NCI-H1105 (cell line): ENCODE data around the gene DLG5.

ENCODE experiments used
- DNase-seq: peaks from one replicate; lab custom pipeline; 2025; lab: John Stamatoyannopoulos, UW

DLG5 gene

DNA sequence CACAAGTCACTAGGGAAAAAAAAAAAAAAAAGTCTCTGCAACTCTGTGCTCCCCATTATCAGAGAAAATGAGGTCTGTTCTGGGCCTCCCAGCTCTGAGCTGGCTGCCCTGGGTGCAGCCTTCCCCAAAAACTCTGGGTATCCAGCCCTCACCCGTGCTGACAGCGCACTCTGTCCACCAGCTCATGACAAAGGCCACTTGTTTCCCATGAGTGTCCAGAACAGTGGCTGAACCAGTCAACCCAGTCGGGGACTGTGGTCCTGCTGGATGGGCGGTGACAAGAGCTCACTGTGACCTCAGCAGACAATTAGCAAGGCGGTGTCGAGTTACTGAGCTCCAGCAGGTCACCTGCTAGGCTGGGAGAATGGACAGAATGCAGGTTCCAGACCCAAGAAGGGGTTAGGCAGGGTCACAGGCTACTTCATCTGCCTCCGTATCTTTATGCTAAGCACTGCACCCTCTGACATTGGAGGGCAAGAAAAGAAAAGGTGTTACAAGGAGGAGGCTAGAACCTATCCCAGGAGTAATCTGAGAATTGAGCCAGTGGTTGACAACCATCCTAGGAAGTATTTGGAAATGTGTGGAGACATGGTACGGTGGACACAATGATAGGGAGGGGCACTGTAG is 37.2 kb downstream of the DLG5 start:
- DNase-seq: no peak

DNA sequence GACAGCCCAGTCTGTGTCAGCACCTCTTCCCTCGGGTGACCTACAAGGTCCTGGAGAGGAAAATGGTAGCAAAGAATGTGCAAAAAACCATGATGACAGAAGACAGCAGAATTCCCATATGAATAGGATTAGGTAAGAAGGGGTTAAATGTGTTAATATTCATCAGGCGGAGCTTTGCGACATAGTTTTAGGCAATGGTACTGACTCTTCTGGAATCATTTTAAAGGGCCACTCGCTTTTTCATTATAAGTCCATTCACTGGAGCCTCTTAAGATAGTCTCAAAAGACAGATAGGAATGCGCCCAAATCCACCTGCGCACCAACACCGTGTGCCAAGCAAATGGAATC is 38.2 kb downstream of the DLG5 start:
- no peak for DNase-seq

DNA sequence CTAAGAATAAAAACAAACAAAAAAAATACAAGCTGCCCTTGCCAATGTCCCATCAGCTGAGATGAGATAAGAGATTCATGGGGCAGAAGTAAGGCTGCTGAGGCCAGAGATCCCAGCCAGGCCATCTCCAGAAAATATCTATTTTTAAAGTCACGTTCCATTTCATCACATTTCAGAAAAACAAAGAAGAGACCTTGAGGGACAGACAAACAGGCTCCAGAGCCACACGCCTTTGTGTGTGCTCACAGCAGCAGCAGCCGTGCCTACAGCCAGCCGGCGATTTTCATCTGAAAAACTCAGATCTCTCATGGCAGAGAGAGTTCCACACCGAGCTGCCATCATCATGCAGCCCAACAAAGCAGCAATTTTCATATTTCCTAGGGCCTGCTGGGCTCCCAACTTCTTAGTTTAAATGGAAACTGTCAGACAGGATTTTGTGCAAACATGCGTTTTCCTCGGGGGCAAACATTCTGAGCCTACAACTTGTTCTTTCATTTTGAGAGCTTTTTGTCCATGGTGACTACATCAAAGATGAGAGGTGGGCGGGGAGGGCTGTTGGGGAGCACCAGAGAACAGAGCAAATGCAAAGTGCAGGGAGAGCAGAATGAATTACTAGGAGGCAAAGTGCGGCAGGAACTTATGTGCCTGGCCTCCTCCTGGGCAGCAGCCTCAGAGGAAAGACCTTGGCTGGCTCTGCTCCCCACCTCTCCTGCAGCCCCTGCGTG is 38.8 kb downstream of the DLG5 start:
- DNase-seq: no peak

DNA sequence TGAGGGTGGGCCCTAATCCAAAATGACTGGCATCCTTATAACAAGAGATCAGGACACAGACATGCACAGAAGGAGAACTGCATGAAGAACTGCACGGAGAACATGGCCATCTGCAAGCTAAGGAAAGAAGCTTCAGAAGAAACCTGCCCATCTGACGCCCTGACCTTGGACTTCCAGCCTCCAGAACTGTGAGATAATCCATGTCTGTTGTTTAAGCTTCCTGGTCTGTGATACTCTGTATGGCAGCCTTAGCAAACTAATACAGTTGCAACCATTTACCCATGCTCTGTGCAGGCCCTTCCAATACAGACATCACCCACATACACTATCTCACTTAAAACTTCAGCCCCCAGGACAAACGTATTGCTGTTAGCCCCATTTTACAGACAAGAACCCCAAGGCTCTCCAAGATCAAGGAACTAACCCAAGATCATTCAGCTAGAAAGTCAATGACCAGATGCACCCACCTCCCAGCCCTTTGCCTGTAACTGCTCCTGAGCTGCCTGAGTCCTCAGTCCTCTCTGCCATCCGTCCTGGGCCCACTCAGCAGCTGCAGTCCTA is 39.7 kb downstream of the DLG5 start:
- DNase-seq: no peak

DNA sequence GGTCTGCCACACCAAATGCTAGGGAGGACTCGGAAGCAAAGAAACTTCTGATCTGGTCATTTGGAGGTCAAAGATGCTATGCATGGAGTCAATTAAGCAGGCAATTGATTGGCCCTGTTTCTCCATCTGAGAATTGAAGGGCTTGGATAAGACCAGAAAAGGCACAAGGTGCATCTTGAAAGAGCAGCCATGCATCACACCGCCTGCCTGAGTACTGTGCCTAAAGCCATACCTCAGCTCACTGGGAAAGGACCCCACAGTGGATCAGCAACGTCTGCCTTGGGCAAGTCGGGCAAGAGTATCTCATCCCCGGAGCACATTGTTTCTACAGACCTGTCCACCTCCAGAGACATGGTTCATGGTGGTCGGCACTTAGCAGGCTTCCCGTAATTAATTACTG is 42.4 kb downstream of the DLG5 start:
- DNase-seq: no peak

DNA sequence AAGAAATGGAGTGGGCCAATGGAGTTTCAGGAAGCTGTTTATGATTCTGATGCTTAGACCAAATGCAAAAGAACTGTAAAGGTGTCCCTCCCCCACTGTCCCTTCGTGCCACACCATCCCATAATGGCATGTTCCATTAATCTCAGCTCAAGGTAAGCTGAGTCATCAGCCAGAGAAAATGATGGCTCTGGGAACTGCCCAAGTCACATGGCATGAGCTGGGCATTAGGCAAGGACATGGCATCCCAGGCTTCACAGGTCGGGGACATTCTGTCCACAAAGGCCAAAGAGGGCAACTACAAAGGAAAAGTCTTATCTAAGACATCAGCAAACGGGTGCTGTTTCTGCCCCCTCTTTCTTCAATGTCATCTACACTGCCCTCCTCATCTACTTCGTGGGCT is 44.9 kb downstream of the DLG5 start:
- no peak for DNase-seq

DNA sequence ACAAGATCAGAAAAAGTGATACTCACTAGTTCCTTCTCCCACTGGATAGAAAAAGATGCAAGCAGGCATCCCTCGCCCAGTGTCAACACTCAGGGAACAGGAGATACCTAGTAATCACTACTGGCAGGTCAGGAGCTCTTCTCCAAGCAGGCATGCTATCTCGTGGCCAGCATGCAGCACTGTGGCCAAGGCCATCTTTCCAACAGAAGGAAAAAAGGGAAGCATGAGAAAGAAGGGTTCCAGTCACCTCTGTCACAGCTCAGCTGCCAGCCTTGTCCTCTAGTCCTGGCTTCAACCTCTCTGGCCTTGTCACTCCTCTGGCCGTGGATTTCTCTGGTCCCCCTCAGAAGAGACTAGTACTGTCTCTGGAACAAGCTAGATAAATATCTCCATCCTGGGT is 45.3 kb downstream of the DLG5 start:
- DNase-seq: no peak

DNA sequence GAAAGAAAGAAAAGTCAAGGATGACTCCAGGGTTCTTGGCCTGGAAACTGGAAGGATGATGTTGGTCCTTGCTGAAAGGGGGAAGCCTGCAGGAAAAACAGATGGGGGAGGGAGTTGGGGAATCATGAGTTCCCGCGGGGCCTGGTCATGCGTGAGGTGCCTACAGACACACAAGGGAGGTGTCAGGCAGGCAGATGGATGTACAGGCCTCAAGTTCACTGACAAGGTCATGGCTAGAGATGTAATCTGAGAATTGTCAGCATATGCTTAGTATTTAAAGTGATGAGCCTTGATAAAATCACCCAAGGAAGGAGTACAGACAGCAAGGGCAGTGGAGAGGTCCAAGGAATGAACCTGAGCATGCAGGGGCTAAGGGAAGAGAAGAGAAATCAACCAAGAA is 46.8 kb downstream of the DLG5 start:
- DNase-seq: no peak

DNA sequence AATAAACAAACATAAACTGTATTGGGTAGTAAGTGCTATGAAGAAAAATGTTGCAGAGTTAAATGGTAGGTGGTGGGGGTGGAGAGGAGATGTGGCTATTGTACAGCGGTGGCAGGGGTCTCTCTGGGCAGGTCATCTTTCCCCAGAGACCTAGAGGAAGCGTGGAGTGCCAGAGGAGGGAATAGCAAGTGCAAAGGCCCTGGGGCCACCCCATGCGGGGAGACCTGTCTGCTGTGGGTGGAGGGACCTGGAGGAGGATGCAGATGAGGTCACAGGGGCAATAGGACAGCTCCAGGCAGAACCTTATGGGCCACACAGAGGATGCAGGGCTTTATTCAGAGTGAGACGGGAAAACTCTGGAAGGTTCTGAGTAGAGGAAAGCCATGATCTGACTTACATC is 47.5 kb downstream of the DLG5 start:
- DNase-seq: no peak

DNA sequence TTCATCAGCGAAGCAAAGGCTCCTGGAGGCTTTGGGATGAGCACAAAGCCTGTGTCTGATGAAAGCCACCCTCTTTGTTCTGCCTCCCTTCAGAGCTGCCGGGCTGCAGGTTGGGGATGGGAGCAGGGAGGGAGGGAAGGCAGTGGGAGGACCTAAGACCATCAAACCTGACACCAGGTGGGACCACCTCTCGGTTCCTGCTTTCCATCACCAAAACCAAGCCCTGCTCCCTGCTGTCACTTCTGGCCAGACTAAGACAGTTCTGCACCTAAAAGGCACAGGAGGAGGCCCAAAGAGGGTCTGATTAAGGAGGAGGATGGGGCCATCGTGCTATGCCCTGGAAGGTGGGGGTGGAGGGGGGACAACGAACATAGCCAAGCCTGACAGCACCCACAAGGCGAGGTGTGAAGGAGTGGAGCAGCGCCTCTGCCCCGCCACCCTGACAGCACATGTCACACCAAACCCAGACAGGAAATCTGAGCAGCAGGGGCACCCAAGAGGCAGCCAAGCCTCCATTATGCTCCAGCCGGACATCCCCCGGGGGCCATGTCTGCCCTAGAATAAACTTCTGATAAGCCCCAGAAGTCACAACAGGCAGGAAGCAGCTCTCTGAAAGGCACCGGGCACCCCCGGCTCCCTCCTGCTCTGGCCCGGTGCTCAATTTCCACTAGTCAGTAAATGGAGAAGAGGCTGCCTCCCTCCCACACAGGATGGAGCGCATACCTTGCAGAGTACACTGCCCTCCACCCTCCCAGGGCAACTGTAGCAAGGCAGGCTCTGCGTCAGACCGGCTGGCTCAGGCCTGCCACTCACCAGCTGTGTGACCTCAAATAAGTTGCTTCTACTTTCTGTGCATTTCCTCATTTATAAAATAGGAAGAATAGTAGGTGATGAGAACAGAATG is 48.9 kb downstream of the DLG5 start:
- DNase-seq: no peak

DNA sequence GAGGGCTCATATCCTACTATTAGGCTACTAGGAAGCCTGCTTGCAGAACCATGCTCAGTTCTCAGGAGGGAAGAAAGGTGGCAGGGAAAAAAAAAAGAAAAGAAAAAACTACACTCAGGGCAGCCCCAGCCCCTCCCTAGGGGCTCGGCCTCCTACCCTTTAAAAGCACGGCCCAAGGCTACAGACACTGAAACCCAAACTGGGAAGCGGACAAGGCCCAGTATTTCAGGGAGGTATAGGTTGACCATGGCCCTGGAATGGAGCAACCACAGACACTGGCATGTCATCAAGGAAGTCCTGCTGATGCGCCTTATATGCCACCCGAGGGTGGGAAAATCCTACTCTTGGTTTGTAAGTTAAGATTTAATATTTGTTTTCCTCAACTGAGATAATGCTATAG is 50.8 kb downstream of the DLG5 start:
- no peak for DNase-seq

DNA sequence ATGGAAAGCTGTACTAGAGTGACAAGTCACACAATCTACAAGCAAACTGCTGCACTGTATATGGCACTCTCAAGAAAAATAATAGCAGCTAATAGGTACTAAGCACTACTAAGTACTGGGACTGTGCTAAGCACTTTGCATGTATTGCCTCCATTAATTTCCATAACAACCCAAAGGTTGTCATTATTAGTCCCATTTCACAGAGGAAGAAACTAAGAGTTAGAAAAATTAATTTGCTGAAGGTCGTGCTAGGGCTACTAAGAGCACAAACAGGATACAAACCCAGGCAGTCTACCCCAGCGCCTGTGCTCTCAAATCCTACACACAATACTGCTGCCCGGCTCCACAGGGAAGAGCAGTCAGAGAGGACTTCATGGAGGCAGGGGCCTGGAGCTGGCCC is 51.7 kb downstream of the DLG5 start:
- no peak for DNase-seq

DNA sequence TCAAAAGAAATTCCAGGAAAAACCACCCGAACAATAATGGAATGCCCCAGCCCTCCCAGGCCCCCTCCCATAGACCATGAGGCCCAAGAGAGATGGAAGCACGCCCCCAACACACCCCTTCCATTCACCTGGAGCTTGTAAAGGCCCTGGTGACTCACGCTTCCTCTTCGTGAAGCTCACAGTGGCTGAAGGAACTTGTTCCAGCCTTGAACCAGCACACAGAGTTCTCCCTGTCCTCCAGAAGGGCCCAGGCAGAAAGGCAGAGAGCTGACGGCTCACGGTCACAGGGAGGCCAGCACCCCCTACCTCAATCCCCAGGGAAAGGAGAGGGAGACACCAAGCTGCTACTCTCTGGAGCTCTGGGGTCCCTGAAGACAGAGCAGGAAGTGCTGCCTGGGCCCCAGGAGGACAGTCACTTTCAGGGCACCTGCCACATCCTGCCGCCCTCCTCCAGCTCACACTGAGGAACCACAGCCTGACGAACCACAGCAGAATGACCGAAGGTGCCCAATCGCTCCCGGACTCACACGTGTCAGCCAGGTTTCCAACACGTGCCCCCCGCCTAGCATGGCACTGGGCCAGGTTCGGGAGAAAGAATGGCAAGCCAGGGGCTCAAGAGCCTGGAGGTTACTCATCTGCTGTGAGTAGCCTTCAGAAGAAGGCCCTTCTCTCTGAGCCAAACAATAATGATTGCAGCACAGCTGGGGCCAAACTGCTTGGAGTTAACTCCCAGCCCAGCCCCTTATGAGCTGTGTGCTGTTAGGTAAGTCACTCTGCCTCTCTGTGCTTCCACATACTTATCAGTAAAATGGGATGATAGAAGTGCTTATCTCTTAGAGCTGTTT is 52.8 kb downstream of the DLG5 start:
- DNase-seq: no peak

DNA sequence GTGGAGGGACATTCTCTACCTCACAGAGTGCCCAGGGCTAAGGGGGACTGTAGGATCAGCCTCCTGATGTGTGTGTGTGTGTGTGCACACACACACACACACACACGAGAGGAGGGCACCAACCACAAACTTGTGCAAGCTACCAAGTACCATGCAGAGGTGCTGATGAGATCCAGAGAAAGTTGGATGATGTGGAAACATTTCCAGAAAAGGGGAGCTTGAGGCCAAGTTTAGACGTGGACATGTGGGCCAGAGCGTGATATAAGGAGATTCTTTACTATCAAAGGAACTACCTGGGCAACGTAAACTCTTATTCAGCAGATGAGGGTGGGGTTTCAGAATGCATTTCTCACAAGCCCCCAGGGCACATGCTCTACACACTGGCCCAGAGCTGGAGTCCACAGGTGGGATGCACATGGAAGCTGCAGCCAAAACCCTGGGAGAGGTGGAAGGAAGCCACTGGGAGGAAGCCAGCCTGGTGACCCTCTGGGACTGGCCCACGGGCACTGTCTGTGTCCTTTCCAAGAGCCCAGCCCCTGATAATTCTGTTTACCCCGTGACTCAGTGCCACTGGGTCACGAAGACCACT is 53.5 kb downstream of the DLG5 start:
- DNase-seq: no peak

DNA sequence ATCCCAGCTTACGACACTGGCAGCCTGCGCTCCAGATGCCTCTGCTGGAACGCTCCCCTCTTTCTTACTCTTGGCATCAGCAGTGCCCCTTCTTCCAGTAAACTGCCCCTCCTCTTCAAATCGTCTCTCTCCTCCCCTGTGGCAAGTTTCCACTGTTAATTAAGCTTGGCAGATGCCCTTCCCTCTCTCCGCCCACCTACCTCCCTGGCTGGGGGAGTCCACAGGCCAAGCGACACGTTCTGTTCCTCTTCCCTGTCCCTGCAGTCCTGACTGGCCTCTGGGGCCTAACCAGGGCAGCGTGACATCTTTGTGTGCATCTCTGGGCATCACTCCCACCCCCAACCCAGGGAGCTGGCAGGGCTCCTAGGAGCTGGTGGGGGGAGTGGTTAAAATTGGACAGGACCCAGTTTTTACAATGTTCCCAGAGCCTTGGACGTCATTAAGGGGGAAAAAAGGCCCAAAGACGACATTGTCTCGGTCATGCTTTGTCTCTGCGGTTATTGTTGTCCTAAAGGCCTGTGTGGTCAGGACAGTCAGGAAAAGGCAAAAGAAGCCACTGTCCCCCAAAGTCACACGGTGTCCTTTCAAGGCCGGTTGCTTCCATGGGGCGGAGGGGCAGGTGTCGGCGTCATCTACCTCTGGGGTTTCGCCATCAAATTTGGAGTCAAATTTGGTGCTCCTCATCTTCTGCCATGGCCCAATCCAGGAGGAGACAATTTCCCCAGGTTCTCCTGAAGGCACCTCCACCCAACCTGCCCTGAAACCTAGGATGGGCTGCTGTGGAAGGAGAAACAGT is 54.2 kb downstream of the DLG5 start:
- DNase-seq: no peak

DNA sequence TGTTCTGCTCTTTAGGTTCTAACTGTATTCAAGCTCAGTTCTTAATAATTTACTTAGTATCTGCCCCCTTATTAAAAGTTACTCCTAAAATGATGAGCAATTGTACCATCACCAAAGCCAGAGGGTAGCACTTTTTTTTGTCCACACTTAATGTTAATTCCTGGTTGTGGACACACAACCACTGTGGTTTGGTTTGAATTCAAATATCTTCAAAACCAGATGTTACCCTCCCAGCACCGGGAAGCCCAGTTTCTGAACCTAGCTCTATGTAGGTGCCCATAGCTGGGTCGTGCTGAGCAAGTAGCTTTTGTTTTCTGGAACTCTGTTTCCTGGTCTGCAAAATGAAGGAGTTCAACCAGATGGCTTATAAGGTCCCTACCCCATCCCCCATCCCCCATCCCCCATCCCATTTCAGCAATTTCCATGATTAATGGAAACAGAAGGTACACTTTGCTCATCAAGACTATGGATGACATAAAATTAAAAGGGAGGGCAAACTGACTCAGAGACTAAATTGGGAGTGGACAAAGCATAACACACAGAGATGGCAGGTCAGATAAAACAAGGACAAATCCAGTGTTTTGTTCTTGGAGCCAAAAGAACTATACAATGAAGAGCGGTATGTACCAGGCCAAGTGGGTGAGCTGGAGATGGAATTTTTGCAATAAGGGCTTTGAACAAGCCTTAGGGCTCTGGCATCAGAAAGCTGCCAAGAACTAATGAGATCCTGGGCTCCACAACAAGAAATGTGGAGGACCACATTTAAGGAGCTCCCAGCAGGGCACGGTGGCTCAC is 56.7 kb downstream of the DLG5 start:
- DNase-seq: no peak

DNA sequence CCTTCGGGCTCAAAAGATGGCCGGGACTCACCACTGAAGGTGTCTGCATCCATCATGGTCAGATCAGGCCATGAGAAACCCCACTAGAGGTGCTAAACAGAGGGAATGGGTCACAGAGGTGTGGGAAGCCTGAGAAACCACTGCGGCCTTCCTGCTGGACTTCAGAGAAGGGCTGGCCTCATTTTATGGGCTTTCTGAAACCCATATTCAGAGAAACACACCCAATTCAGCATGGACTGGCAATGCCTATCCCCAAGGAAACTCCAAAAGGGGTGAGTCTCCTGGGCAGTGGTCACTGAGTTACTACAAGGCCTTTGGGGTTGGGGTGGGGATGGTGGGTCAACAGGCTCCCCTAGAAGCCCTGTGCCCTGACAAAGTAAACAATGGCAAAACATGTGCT is 58.0 kb downstream of the DLG5 start:
- no peak for DNase-seq

DNA sequence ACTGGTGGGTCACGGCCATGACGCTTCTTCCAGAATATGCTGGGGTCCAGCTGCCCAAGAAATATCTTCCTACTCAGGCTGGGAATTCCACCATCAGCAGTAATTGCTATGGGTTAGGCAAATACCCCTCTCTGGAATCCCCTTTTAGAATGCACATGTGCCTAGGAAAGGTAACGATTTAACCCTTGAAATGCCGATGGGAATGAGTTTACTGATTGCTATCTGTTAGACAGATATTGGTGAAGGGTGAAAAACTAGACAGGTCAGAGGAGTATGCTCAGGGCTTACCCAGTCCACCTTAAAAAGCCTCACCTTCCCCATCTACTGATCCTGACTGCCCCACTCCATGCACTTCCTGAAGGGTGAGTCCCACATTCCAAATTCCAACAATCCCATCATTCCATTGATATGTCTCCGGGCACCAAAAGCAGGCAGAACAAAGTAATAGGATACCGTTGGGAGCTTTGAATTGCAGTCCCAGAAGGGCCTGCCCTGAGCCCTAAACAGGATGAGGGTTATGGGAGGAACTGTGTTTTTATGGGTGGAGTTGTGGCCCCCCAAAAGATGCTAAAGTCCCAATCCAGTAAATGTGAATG is 59.3 kb downstream of the DLG5 start:
- no peak for DNase-seq

DNA sequence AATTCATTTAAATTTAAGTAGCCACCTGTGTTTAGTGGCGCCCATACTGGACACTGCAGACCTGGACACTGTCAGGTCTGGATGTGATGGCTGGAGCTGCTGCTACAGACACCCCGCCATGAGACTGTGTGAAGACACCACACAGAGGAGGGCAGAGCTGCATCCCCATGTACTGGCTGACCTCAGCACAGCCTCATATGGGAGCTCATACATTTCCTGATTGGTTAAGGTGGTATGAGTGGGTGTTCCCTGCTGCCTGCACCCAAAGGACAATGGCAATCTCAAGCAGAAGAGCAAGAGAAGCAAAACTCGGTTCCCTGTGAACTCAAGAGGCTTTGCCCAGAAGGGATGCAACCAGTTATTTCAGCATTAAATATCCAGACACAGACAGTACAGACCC is 60.0 kb downstream of the DLG5 start:
- no peak for DNase-seq
